ENCODE results near the gene ISL2. TPM values are rescaled to one million over a fixed set of nuclear protein-coding genes. Genes with fewer than 3 reads are reported as not detected.
A peak's percentile ranks its signal among the peaks of the same experiment; 100 is the strongest.

Gene ISL2
- total and polyA plus RNA-seq, 9 of the 15 experiments (the other 6 are each of a cell fraction or from before 2014, with no cell fraction given) = 0.15 to 23.7 (median 4.0) TPM

DNA sequence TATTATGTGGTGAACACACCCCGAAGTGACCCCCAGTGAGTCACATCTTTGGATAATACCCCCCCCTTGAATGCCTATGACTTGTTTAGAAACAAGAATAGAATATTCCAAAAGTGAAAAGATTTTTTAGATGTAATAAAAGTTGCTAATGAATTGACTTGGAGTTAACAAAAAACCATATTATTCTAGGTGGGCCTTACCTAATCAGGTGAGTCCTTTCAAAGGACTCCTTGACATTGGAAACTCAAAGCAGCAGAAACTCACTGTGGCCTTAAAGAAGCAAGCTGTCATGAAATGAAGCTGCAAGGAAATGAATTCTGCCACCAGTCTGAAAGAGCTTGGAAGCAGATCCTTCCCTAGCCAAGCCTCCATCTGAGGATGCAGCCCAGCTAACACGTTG, 10.9 kb upstream of the ISL2 start:
- BruUV-seq (replicated peaks) = no TSS peak
- Histone ChIP-seq H3K9me1 (ENCODE audit: control insufficient read depth, insufficient read depth, low read length) (no peaks in the 10 kb centered on the region), H2AFZ (ENCODE audit: low read depth, low read length) (no peak overlapping the region), H3K9me3 (replicated peaks; ENCODE audit: control insufficient read depth, insufficient read depth, low read depth, low read length) (no peaks in the 10 kb centered on the region), H3K36me3 (ENCODE audit: control insufficient read depth, insufficient read depth, low read length) (no peaks in the 10 kb centered on the region), H4K20me1 (replicated peaks; ENCODE audit: control insufficient read depth, insufficient read depth, low read length) (no peaks in the 10 kb centered on the region), H3K9ac (ENCODE audit: insufficient read depth in 1 of 2, low read depth in 2 of 2, low read length in 2 of 2) (no peak overlapping the region), H3K4me3 (no peak overlapping the region), H3K79me2 (ENCODE audit: control insufficient read depth, insufficient read depth, low read length) (no peaks in the 10 kb centered on the region), H3K4me1 (replicated peaks in 1 of 2; ENCODE audit: control insufficient read depth in 2 of 2, insufficient read depth in 2 of 2, low read length in 2 of 2) (peaks cover 8 to 11% of the 10 kb centered on the region in 2 experiments; a peak in 3 of 5 replicates), H3K4me2 (ENCODE audit: insufficient read depth, low read length) (no peak overlapping the region), H3K27ac (ENCODE audit: extremely low read depth, low read depth, low read length) (no peak overlapping the region), H3K27me3 (ENCODE audit: control insufficient read depth in 2 of 2, insufficient read depth in 2 of 2, low read length in 2 of 2) (peaks cover 0 to 2% of the 10 kb centered on the region in 2 experiments; a peak in 1 of 5 replicates)
- ChIA-PET CTCF (ENCODE audit: low intra/inter-chr PET ratio) (interaction anchor here (0.6 kb wide), 1 partner anchor 1094 kb away, joined by 4 read pairs; the partner anchor contains the start of gene PEAK1), POLR2A (interaction anchor here (1.2 to 1.3 kb wide), 2 partner anchors 8 to 10 kb away, joined by 3 to 4 read pairs; partner anchors contain the start of gene ISL2)
- in situ Hi-C loops (cut with MboI) (no loop called here), intact Hi-C loops (cut with micrococcal nuclease) (no loop called here)
- DNase-seq (ENCODE audit: extremely low read depth in 1 of 4, low spot score in 3 of 4) (no peak), FAIRE-seq (no peak), ATAC-seq (no peak)
- 7% methylated on average over 2 of the region's 2 CpGs for WGBS (ENCODE audit: insufficient coverage, low coverage, missing lambda C conversion rate)
- TF ChIP-seq BRD9 (IDR thresholded peaks at IDR 0.05; ENCODE audit: low read depth, partially characterized antibody) = no peak
- TF ChIP-seq ZBTB17 (CRISPR knock-in tag; IDR thresholded peaks at IDR 0.05) = no peak
- no peak for TF ChIP-seq BCOR (IDR thresholded peaks at IDR 0.05)
- no peak for TF ChIP-seq MIER1 (IDR thresholded peaks at IDR 0.05; ENCODE audit: low read depth)
- no peak for TF ChIP-seq ZFP30 (CRISPR knock-in tag; IDR thresholded peaks at IDR 0.05; ENCODE audit: borderline replicate concordance)
- TF ChIP-seq MYBL2 (IDR thresholded peaks at IDR 0.05; ENCODE audit: low read depth) = no peak
- TF ChIP-seq MYBL2 (CRISPR knock-in tag; IDR thresholded peaks at IDR 0.05; ENCODE audit: borderline replicate concordance) = no peak
- TF ChIP-seq ZNF347 (CRISPR knock-in tag; IDR thresholded peaks at IDR 0.05; ENCODE audit: low read depth) = no peak
- no peak for TF ChIP-seq NFATC3 (IDR thresholded peaks at IDR 0.05)
- TF ChIP-seq MED1 (CRISPR knock-in tag; IDR thresholded peaks at IDR 0.05; ENCODE audit: borderline replicate concordance) = no peak
- peak; percentile 67 for TF ChIP-seq RBM25 (IDR thresholded peaks at IDR 0.05; ENCODE audit: low read depth, low read length, severe bottlenecking)
- TF ChIP-seq, protein P1, sequence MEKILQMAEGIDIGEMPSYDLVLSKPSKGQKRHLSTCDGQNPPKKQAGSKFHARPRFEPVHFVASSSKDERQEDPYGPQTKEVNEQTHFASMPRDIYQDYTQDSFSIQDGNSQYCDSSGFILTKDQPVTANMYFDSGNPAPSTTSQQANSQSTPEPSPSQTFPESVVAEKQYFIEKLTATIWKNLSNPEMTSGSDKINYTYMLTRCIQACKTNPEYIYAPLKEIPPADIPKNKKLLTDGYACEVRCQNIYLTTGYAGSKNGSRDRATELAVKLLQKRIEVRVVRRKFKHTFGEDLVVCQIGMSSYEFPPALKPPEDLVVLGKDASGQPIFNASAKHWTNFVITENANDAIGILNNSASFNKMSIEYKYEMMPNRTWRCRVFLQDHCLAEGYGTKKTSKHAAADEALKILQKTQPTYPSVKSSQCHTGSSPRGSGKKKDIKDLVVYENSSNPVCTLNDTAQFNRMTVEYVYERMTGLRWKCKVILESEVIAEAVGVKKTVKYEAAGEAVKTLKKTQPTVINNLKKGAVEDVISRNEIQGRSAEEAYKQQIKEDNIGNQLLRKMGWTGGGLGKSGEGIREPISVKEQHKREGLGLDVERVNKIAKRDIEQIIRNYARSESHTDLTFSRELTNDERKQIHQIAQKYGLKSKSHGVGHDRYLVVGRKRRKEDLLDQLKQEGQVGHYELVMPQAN (IDR thresholded peaks at IDR 0.05; ENCODE audit: borderline replicate concordance) = no peak
- TF ChIP-seq POLR2B (IDR thresholded peaks at IDR 0.05; ENCODE audit: low read depth, partially characterized antibody) = no peak
- peak; percentile 98 for TF ChIP-seq ZNF134 (CRISPR knock-in tag; conservative IDR thresholded peaks at IDR 0.05)
- TF ChIP-seq NCOA6 (IDR thresholded peaks at IDR 0.05) = no peak
- TF ChIP-seq FOXM1 (IDR thresholded peaks at IDR 0.05; ENCODE audit: low read depth) = peak; percentile 43; the same call in 1 of the 2 replicates
- no peak for TF ChIP-seq FOXM1 (CRISPR knock-in tag; IDR thresholded peaks at IDR 0.05; ENCODE audit: low read depth)
- TF ChIP-seq CREB1 (IDR thresholded peaks at IDR 0.05) = no peak
- TF ChIP-seq CREB1 (CRISPR knock-in tag; IDR thresholded peaks at IDR 0.05) = no peak
